ENCODE measurements around the gene STON2.

The STON2 gene

DNA sequence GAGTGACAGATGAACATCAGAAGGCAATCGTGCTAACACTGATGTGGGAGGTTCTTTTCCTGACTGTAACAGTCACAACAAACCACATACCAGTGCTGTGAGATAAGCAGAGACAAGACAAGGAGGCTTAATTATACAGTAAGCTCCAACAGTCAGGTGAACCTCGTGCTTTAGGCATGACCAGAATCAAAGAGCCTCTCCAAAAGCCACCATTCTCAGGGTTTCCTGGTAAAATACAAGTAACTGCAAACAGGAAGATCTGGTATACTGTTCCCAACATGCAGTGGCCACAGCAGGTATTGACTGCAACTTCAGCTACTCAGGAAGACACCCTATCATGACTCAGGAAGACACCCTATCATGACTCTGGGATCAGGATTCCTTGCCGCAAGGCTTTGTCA, 132.1 kb downstream of the STON2 start (continued):
- TF ChIP-seq, protein P1, sequence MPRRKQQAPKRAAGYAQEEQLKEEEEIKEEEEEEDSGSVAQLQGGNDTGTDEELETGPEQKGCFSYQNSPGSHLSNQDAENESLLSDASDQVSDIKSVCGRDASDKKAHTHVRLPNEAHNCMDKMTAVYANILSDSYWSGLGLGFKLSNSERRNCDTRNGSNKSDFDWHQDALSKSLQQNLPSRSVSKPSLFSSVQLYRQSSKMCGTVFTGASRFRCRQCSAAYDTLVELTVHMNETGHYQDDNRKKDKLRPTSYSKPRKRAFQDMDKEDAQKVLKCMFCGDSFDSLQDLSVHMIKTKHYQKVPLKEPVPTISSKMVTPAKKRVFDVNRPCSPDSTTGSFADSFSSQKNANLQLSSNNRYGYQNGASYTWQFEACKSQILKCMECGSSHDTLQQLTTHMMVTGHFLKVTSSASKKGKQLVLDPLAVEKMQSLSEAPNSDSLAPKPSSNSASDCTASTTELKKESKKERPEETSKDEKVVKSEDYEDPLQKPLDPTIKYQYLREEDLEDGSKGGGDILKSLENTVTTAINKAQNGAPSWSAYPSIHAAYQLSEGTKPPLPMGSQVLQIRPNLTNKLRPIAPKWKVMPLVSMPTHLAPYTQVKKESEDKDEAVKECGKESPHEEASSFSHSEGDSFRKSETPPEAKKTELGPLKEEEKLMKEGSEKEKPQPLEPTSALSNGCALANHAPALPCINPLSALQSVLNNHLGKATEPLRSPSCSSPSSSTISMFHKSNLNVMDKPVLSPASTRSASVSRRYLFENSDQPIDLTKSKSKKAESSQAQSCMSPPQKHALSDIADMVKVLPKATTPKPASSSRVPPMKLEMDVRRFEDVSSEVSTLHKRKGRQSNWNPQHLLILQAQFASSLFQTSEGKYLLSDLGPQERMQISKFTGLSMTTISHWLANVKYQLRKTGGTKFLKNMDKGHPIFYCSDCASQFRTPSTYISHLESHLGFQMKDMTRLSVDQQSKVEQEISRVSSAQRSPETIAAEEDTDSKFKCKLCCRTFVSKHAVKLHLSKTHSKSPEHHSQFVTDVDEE (CRISPR knock-in tag; IDR thresholded peaks at IDR 0.05): no peak
- TF ChIP-seq CSDC2 (CRISPR knock-in tag; IDR thresholded peaks at IDR 0.05): no peak
- no peak for TF ChIP-seq ZNF565 (CRISPR knock-in tag; conservative IDR thresholded peaks at IDR 0.05; ENCODE audit: low read depth)

DNA sequence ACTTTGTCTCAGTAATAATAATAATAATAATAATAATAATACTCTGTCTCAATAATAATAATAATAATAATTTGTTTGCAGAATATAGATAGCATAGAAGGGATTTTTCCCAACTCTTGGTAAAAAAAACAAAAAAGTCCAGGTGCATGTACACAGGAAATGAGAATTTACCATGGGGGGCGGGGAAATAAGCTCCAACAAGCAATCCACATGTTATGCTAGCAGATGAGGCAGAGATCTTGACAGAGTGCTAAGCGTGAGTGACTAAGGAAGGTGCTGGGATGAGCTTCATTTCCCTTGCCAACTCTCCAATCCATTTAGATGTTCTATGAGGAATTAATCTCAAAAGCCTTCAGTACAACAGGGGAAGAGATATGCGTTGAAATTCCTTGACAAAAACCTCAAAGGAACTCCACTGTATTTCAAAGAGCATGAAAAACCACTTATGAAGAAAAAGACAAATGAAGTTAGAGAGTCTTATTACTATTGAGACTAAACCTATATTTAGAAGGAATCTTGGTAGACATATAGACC, 134.4 kb downstream of the STON2 start:
- TF ChIP-seq ISL1 (CRISPR knock-in tag; IDR thresholded peaks at IDR 0.05): no peak
- TF ChIP-seq, protein P2, sequence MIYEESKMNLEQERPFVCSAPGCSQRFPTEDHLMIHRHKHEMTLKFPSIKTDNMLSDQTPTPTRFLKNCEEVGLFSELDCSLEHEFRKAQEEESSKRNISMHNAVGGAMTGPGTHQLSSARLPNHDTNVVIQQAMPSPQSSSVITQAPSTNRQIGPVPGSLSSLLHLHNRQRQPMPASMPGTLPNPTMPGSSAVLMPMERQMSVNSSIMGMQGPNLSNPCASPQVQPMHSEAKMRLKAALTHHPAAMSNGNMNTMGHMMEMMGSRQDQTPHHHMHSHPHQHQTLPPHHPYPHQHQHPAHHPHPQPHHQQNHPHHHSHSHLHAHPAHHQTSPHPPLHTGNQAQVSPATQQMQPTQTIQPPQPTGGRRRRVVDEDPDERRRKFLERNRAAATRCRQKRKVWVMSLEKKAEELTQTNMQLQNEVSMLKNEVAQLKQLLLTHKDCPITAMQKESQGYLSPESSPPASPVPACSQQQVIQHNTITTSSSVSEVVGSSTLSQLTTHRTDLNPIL (CRISPR knock-in tag; IDR thresholded peaks at IDR 0.05; ENCODE audit: low read depth): no peak

DNA sequence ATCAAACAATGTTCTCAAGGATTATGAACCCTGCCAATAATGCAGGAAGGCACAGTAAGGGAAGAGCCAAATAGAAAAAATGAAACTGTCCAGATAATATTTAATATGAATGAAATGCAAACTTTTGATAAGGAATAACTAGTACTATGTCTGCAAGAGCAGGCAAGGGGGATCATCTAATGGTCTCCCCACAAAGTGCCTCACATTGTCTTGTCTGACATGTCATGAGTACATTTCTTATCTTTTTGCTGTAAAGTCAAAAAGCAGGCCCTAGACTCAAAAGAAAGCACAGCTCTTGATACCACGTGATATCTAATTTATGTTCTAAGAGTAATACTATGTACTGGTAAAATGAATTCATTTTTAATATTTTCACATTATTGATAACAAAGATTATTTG, 135.5 kb downstream of the STON2 start:
- TF ChIP-seq, protein P3, sequence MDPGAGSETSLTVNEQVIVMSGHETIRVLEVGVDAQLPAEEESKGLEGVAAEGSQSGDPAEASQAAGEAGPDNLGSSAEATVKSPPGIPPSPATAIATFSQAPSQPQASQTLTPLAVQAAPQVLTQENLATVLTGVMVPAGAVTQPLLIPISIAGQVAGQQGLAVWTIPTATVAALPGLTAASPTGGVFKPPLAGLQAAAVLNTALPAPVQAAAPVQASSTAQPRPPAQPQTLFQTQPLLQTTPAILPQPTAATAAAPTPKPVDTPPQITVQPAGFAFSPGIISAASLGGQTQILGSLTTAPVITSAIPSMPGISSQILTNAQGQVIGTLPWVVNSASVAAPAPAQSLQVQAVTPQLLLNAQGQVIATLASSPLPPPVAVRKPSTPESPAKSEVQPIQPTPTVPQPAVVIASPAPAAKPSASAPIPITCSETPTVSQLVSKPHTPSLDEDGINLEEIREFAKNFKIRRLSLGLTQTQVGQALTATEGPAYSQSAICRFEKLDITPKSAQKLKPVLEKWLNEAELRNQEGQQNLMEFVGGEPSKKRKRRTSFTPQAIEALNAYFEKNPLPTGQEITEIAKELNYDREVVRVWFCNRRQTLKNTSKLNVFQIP (CRISPR knock-in tag; IDR thresholded peaks at IDR 0.05; ENCODE audit: borderline replicate concordance, low read depth): no peak
- no peak for ATAC-seq

More for the DNA sequence above, 134.4 kb downstream of the STON2 start:
- ATAC-seq: no peak

DNA sequence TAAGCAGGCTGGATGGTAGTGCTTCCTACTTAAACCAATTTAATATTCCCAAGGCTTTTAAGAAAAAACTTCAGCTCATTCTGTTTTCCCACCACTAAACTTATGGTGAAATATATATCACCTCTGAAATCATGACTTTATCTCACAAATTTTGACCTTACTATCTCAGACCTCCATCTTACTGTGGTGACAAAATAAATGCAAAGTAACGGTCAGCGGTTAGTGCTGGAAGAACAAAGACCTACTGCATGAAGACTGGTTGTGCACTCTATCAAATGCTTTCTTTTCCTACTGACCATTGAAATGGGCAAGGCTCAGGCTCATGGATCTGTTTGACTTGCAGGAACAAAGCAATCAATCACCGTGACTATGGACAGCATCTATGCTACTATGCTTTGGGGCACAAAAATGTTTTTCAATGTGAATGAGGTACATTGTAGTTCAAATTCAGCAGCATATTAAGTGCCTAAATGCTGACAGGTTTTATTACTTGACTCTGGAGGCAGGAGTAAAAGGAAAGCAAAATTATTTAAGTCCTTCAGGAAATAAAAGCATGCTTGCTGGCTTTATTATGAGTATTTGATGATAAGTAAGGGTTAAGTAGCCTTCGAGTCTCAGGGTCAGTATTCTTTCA, 136.2 kb downstream of the STON2 start:
- TF ChIP-seq TOX (CRISPR knock-in tag; IDR thresholded peaks at IDR 0.05; ENCODE audit: borderline replicate concordance): no peak
- no peak for TF ChIP-seq ISL1 (CRISPR knock-in tag; IDR thresholded peaks at IDR 0.05)
- ATAC-seq: no peak

DNA sequence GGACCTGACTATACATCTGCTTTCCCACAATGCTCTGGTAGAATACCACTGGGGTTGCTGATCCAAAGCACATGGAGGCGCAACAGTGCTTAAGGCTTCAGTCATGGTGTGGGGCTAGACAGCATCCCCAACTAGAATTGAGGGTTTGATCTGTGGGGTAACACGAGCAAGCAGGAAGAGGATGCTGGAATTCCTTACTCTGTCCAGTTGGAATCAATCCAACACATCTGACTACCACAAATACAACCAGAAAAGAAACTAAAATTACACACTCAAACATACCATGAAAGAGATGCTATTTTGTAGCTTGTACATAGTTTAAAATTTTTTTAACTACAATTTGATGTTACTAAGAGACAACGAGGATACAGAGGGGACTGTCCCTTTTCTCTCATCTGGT, 138.9 kb downstream of the STON2 start:
- no peak for ATAC-seq
- no peak for TF ChIP-seq ZNF70 (CRISPR knock-in tag; IDR thresholded peaks at IDR 0.05)
- TF ChIP-seq, protein P4, sequence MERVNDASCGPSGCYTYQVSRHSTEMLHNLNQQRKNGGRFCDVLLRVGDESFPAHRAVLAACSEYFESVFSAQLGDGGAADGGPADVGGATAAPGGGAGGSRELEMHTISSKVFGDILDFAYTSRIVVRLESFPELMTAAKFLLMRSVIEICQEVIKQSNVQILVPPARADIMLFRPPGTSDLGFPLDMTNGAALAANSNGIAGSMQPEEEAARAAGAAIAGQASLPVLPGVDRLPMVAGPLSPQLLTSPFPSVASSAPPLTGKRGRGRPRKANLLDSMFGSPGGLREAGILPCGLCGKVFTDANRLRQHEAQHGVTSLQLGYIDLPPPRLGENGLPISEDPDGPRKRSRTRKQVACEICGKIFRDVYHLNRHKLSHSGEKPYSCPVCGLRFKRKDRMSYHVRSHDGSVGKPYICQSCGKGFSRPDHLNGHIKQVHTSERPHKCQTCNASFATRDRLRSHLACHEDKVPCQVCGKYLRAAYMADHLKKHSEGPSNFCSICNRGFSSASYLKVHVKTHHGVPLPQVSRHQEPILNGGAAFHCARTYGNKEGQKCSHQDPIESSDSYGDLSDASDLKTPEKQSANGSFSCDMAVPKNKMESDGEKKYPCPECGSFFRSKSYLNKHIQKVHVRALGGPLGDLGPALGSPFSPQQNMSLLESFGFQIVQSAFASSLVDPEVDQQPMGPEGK (CRISPR knock-in tag; IDR thresholded peaks at IDR 0.05; ENCODE audit: borderline replicate concordance): no peak
- no peak for TF ChIP-seq BACH2 (CRISPR knock-in tag; IDR thresholded peaks at IDR 0.05; ENCODE audit: borderline replicate concordance)
- TF ChIP-seq CSDC2 (CRISPR knock-in tag; IDR thresholded peaks at IDR 0.05): no peak

DNA sequence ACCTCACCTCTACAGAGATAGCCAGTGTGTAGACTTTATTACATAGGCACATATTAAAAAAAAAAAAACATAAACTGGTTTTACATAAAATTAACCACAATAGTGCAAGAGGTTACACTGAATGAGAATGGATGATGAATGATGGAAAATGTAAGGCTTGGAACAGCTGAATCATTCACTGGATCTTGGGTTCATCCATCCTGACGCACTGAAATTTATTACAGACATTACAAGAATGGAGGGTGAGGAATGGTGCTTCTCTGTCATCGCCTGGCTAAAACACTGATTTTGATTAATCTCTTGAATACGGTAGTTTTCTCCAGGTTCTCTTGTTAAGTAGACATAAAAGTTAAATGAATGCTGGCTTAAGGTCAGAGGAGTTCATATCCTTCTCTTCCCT, 139.4 kb downstream of the STON2 start:
- no peak for ATAC-seq
- TF ChIP-seq ZNF8 (CRISPR knock-in tag; IDR thresholded peaks at IDR 0.05) (no peak), ZFP30 (CRISPR knock-in tag; IDR thresholded peaks at IDR 0.05) (no peak), TOX (CRISPR knock-in tag; IDR thresholded peaks at IDR 0.05; ENCODE audit: borderline replicate concordance) (no peak), ARNTL (CRISPR knock-in tag; IDR thresholded peaks at IDR 0.05; ENCODE audit: borderline replicate concordance, low read depth) (no peak), TCF4 (CRISPR knock-in tag; IDR thresholded peaks at IDR 0.05; ENCODE audit: borderline replicate concordance) (no peak), ZNF565 (CRISPR knock-in tag; conservative IDR thresholded peaks at IDR 0.05; ENCODE audit: low read depth) (no peak), GLIS3 (CRISPR knock-in tag; IDR thresholded peaks at IDR 0.05) (no peak), OSR1 (CRISPR knock-in tag; IDR thresholded peaks at IDR 0.05) (no peak), ZFP3 (CRISPR knock-in tag; IDR thresholded peaks at IDR 0.05) (no peak), ZNF70 (CRISPR knock-in tag; IDR thresholded peaks at IDR 0.05) (no peak)
- TF ChIP-seq, protein P2 (CRISPR knock-in tag; IDR thresholded peaks at IDR 0.05; ENCODE audit: low read depth): no peak
- TF ChIP-seq, protein P4 (CRISPR knock-in tag; IDR thresholded peaks at IDR 0.05; ENCODE audit: borderline replicate concordance): no peak
- TF ChIP-seq, protein P1 (CRISPR knock-in tag; IDR thresholded peaks at IDR 0.05): no peak

Data from SK-N-SH treated with all-trans-retinoic acid at 6 μM for 48 hours (cell line).